Activated T-helper 17 cell treated with anti-CD3 and anti-CD28 coated beads, Interleukin-2, amount 50 U/mL, for 72 hours (primary cell): ENCODE measurements around the gene UBAC1. TPM values are rescaled to one million over a fixed set of nuclear protein-coding genes. Genes with fewer than 3 reads are reported as not detected.
"Not testable (repeated sequence)": the region's sequence is repeated elsewhere in the genome, so short reads cannot be mapped to it uniquely, and the experiment has no call there.

ENCODE experiments used
- ATAC-seq: fragments of 150-1000 bp; cut with Tn5 transposase; replicated peaks from 2 replicates; pipeline ENCODE4 v1.10.0; 2021; ENCODE audit warnings: mild to moderate bottlenecking, moderate library complexity
- H3K27ac Mint-ChIP-seq: one replicate; pipeline ENCODE4 v1.8.0; 2022; ENCODE audit warnings: mixed read lengths
- H3K27me3 Mint-ChIP-seq: one replicate; pipeline ENCODE4 v1.8.0; 2022; ENCODE audit warnings: mixed read lengths
- H3K36me3 Mint-ChIP-seq: one replicate; pipeline ENCODE4 v1.8.0; 2022; ENCODE audit warnings: low read depth, mild to moderate bottlenecking, mixed read lengths
- H3K4me1 Mint-ChIP-seq: one replicate; pipeline ENCODE4 v1.8.0; 2022; ENCODE audit warnings: mixed read lengths
- H3K4me3 Mint-ChIP-seq: one replicate; pipeline ENCODE4 v1.8.0; 2022; ENCODE audit warnings: mild to moderate bottlenecking, mixed read lengths
- H3K9me3 Mint-ChIP-seq: one replicate; pipeline ENCODE4 v1.8.0; 2022; ENCODE audit warnings: mixed read lengths
- total RNA-seq, 2 donors: library from RNA; stranded (reverse); gene quantifications; one replicate each; pipeline ENCODE4 v1.2.3, GENCODE V29; 2022

The UBAC1 gene
- total RNA-seq, 2 donors from 2014 or later: 37.8 to 39.8 TPM

DNA sequence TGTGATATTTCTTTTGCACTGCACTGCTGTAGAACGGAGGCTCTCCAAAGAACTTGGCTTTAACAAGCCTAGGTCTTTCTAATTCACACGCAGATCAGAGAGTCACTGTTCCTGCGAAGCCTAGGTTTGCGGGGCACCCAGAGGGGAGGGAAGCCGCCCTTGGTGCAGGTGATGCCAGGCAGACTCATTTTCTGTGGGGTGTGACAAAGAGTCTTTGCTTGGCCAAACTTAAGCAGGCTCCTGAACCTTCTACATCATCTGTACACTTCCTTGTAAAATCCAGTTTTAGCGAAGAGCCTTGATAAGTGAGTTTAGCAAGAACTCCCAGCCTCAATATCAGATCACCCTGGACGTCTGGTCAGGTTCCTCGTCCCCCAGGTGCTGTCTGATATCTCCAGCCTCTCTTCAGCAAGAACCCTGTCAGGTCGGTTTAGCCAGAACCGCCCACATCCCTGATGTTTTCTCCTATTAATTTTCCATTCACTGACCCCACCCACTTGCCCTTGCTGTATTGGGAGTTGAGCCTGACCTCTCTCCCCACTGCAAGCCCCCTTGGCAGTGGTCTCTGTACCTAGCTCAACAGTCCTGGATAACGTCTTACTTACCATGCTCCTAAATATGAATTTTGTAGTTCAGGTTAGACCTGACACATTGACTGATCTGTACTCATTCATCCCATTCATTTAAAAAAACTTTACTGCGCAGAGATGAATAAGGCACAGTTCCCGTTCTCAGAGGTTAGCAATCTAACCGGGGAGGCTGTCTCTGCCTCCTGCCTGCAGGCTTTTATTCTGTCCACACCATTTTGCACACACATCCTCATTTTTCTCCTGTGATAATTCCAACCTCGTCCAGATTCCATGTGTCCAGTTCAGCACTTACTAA lies 880 bp upstream of the UBAC1 start:
- H3K27ac Mint-ChIP-seq: peak overlapping the region; percentile 1
- H3K36me3 Mint-ChIP-seq: no peaks in the 10 kb centered on the region
- peaks cover 18% of the 10 kb centered on the region for H3K4me1 Mint-ChIP-seq
- peak overlapping the region; percentile 86 for H3K4me3 Mint-ChIP-seq
- H3K27me3 Mint-ChIP-seq: no peaks in the 10 kb centered on the region
- ATAC-seq: no peak
- no peaks in the 10 kb centered on the region for H3K9me3 Mint-ChIP-seq

DNA sequence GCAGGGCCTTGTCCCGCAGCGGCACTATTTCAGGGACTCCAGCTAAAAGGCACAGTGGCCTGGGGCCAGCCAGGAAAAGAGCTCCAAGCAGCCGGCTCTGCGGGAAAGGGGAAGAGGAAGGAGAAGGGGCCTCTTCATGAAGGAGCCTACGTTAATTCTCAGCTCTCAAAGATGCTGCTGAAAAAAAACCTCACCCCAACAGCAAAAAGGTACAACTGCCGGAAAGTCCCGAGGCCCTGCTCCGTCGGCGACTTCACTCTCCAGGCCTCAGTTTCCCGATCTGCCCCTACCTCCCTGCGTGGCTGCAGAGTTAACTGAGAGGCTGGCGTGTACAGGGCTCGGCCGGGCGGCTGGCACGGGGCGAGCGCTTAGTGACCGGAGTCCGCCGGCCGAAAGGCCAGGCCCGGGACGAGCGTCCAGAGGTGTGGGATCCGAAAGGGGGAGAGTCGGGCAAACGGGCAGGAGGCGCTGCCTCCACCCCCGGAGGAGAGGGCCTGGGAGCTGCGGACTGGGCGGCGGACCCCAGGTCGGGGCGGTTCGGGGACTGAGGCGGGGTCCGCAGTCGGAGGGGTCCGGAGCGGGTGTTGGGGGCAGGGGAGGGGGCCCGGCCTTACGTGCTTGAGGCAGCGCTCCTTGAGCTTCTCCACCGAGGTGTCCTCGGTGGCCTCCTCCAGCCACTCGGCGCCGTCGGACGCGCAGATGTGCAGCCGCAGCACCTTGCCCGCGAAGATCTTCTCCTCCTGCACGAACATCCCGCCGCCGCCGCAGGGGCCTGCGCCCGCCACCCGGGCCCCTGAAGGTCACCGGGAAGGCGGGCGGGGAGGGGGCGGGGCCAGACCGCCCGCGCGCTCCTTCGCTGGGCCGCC lies 529 bp downstream of the UBAC1 start:
- Mint-ChIP-seq H3K9me3 (no peaks in the 10 kb centered on the region), H3K27me3 (no peaks in the 10 kb centered on the region), H3K4me1 (peaks cover 24% of the 10 kb centered on the region), H3K27ac (peak overlapping the region; percentile 84), H3K36me3 (no peaks in the 10 kb centered on the region), H3K4me3 (peak overlapping the region; percentile 86)
- peak; percentile 16 for ATAC-seq

DNA sequence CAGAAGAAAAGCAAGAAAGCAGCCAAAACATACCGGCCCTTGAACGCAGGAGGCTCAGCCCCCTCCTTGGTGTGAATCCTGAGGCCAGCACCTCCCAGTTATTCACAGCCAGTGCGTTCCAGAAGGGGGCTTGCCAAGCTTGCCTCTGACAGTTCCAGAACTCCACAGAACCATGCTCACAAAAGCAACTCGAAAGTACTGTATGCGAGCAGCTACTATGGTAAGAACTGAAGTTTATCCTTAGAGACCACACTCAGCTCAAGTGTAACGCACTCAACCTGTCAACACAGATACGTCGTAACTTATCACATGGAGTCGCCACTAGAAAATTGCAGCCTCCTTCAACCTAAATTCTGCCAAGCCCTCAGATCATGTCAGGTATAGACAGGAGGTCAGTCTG lies 1.4 kb downstream of the UBAC1 start:
- Mint-ChIP-seq H3K4me3 (peak overlapping the region; percentile 86), H3K27ac (peak overlapping the region; percentile 84), H3K9me3 (no peaks in the 10 kb centered on the region), H3K27me3 (no peaks in the 10 kb centered on the region), H3K4me1 (peaks cover 24% of the 10 kb centered on the region), H3K36me3 (peaks cover 6% of the 10 kb centered on the region)
- no peak for ATAC-seq

- peaks cover 24% of the 10 kb centered on the region for H3K4me1 Mint-ChIP-seq
- H3K36me3 Mint-ChIP-seq: peaks cover 19% of the 10 kb centered on the region
- no peaks in the 10 kb centered on the region for H3K9me3 Mint-ChIP-seq
These were observed 2.7 kb downstream of the UBAC1 start for GRCh38 chr9:135958485-135958884.

GRCh38 chr9:135957431-135957830 lies 3.7 kb downstream of the UBAC1 start:
- peaks cover 29% of the 10 kb centered on the region for H3K36me3 Mint-ChIP-seq
- H3K9me3 Mint-ChIP-seq: no peaks in the 10 kb centered on the region
- peaks cover 18% of the 10 kb centered on the region for H3K4me1 Mint-ChIP-seq
- no peak overlapping the region for H3K4me3 Mint-ChIP-seq
- no peaks in the 10 kb centered on the region for H3K27me3 Mint-ChIP-seq
- ATAC-seq: no peak
- no peak overlapping the region for H3K27ac Mint-ChIP-seq

More at GRCh38 chr9:135958485-135958884, 2.7 kb downstream of the UBAC1 start:
- Mint-ChIP-seq H3K27me3 (no peaks in the 10 kb centered on the region), H3K27ac (no peak overlapping the region), H3K4me3 (peak overlapping the region; percentile 86)
- ATAC-seq: no peak

GRCh38 chr9:135956802-135957174 lies 4.4 kb downstream of the UBAC1 start:
- no peak for ATAC-seq
- H3K27ac Mint-ChIP-seq: no peak overlapping the region
- H3K27me3 Mint-ChIP-seq: no peaks in the 10 kb centered on the region
- no peaks in the 10 kb centered on the region for H3K9me3 Mint-ChIP-seq
- no peak overlapping the region for H3K4me3 Mint-ChIP-seq
- peaks cover 36% of the 10 kb centered on the region for H3K36me3 Mint-ChIP-seq
- H3K4me1 Mint-ChIP-seq: peaks cover 12% of the 10 kb centered on the region

GRCh38 chr9:135955934-135956801 lies 5.0 kb downstream of the UBAC1 start:
- Mint-ChIP-seq H3K36me3 (peaks cover 36% of the 10 kb centered on the region), H3K4me1 (peaks cover 10% of the 10 kb centered on the region), H3K9me3 (no peaks in the 10 kb centered on the region), H3K27me3 (no peaks in the 10 kb centered on the region), H3K27ac (no peak overlapping the region), H3K4me3 (no peak overlapping the region)
- ATAC-seq: no peak

DNA sequence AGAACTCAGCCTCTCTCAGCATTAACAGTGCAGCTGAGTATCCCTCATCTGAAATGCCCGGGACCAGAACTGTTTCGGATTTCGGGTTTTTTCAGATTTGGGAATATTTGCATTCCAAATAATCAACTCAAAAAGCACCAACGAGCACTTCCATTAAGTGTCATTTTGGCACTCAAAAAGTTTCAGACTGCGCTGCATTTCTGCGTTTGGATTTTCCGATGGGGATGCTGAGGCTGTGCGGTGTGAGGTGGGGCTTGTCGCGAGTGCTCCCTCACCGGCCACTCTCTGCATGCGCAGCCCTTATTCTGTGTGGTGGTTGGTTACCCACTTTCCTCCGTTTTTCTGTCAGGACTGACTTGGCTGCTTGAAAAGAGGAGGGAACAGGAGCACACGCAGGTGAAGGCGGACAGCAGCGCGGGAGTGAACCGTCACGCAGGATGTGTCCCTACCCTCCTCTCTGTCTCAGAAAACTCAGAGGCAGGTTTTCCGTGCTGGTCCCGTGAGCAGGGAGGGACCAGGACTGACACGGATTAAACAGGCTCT lies 8.4 kb downstream of the UBAC1 start:
- Mint-ChIP-seq H3K27ac (no peak overlapping the region), H3K4me3 (no peak overlapping the region), H3K4me1 (peaks cover 5% of the 10 kb centered on the region), H3K27me3 (no peaks in the 10 kb centered on the region), H3K36me3 (peaks cover 54% of the 10 kb centered on the region), H3K9me3 (no peaks in the 10 kb centered on the region)
- ATAC-seq: no peak

DNA sequence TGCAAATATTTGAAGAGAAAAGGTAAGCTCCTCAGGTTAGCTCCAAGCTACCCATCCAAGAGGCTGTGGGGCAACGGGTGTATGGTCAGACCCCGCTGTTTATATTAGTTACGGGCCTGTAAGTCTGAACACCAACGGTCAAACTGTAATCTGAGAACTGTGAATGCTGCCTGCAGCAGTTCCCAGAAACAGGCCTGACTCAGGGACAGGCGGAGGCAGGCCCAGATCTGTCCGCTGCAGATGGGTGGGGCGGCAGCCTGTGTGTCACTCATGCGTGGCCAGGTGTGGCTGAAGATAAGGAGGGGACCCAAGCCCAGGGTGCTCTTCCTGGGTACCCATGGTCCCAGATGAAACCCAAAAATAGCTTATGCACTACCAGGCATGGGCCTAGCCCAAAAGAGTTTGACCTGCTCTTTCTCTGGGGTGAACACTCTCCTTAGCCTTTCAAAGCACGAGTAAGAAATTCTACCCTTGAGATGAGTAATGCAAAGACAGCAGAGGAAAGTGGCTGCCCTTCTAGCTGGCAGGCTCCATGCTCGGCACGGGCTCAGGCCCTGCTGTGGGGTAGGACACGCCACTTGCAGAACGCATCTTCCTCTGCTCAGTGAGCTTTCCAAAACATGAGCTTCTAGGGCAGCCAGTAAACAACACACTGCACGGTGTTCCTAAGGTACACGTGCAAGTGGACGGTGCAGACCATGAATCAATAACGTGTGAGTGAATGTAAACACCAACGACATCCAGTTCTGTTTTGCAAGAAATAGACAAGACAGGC lies 9.1 kb downstream of the UBAC1 start:
- Mint-ChIP-seq H3K27me3 (no peaks in the 10 kb centered on the region), H3K27ac (no peak overlapping the region), H3K9me3 (no peaks in the 10 kb centered on the region), H3K36me3 (peaks cover 61% of the 10 kb centered on the region), H3K4me3 (no peak overlapping the region), H3K4me1 (peaks cover 5% of the 10 kb centered on the region)
- ATAC-seq: no peak

DNA sequence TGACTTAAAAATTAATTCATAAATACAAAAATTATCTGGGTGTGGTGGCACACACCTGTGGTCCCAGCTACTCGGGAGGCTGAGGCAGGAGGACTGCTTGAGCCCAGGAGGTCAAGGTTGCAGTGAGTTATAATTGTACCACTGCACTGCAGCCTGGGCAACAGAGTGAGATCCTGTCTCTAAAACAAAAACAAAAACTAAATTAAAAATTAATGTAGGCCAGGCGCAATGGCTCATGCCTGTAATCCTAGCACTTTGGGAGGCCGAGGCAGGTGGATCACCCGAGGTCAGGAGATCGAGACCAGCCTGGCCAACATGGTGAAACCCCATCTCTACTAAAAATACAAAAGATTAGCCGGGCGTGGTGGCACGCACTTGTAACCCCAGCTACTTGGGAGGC lies 9.9 kb downstream of the UBAC1 start:
- not testable (repeated sequence) for H3K9me3 Mint-ChIP-seq, H3K4me3 Mint-ChIP-seq, H3K4me1 Mint-ChIP-seq, ATAC-seq, H3K27me3 Mint-ChIP-seq, H3K27ac Mint-ChIP-seq
- H3K36me3 Mint-ChIP-seq: peaks cover 68% of the 10 kb centered on the region

DNA sequence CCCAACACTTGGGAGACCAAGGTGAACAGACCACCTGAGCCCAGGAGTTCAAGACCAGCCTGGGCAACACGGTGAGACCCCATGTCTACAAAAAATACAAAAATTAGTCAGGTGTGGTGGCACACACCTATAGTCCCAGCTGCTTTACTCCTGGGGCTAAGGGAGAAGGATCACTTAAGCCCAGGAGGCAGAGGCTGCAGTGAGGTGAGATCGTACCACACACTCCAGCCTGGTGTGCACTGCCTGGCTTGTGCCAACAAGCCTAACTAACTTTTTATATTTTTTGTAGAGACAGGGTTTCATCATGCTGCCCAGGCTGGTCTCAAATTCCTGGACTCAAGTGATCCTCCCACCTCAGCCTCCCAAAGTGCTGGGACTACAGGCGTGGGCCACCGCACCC lies 10.3 kb downstream of the UBAC1 start:
- peaks cover 73% of the 10 kb centered on the region for H3K36me3 Mint-ChIP-seq
- not testable (repeated sequence) for H3K9me3 Mint-ChIP-seq, H3K27ac Mint-ChIP-seq, H3K27me3 Mint-ChIP-seq, H3K4me3 Mint-ChIP-seq, ATAC-seq, H3K4me1 Mint-ChIP-seq

- Mint-ChIP-seq H3K9me3 (no peaks in the 10 kb centered on the region), H3K27me3 (no peaks in the 10 kb centered on the region), H3K36me3 (peaks cover 78% of the 10 kb centered on the region), H3K4me1 (no peaks in the 10 kb centered on the region), H3K27ac (no peak overlapping the region), H3K4me3 (no peak overlapping the region)
- ATAC-seq: no peak
These were observed 11.0 kb downstream of the UBAC1 start for GRCh38 chr9:135950135-135950682.

- no peaks in the 10 kb centered on the region for H3K4me1 Mint-ChIP-seq
- H3K27ac Mint-ChIP-seq: no peak overlapping the region
- ATAC-seq: no peak
- H3K4me3 Mint-ChIP-seq: no peak overlapping the region
- no peaks in the 10 kb centered on the region for H3K27me3 Mint-ChIP-seq
- H3K9me3 Mint-ChIP-seq: no peaks in the 10 kb centered on the region
- peaks cover 78% of the 10 kb centered on the region for H3K36me3 Mint-ChIP-seq
These were observed 11.6 kb downstream of the UBAC1 start for GRCh38 chr9:135949501-135950134.
